RPMI8226 (cell line): Measurements from ENCODE around the gene TMEM53.

Experiments used
- DNase-seq: peaks from one replicate; pipeline ENCODE4 v3.0.0-alpha.2; 2015

Gene TMEM53

DNA sequence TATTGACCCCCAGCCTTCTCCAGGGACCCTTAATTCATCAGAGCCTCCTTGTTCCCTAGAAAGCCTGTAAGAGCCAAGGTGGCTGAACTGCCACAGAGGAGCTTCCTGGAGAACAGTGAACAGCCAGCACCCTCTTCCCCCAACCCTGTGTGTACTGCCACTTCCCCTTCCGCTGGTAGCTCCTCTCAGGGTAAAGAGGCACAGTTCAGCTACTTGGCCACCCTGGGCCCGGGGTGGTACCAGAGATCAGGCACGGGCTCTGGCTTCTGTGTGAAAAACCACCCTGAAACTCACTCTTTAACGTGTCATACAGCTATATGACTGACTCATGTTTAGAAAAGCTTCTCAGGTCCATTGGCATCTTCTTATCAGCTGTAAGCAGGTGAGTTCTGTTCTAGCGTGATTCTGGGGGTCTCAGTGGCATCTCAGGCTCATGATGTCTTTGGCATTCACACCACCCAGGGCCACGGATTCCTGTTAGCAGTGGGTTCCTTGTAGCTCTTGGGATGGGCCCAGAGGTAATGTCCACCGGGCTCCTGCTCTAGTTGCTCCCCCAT lies 22.6 kb upstream of the TMEM53 start:
- no peak for DNase-seq

DNA sequence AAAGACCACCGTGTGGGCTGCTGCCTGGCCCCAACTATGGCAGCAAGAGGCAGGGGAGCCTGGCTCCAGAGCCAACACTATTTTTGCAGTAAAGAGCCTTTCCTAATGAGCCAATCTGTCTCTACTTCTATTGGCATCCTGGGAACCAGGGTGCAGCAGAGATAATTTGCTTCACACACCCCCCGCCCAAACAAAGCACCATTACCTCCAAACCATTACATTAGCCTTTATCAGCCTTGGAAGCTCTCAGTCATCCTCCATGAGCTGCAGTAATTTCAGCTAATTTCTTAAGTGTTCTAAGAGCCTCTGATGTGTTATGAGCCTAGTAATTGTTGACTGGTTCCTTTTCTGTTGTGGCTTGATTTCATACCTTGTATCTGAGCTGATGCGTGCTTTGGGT lies 21.8 kb upstream of the TMEM53 start:
- no peak for DNase-seq

DNA sequence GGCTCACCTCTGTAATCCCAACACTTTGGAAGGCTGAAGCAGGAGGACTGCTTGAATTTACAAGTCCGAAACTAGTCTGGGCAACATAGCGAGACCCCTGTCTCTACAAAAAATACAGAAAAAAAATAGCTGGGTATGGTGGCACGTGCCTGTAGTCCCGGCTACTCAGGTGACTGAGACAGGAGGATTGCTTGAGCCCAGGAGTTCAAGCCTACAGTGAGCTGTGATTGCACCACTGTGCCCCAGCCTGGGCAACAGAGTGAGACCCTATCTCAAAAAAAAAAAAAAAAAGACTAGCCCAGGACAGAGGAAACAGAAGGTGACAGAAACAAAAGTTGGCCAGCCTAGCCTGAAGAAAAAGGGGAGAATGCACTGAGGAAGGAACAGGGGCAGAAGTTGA lies 21.4 kb upstream of the TMEM53 start:
- DNase-seq = no peak

DNA sequence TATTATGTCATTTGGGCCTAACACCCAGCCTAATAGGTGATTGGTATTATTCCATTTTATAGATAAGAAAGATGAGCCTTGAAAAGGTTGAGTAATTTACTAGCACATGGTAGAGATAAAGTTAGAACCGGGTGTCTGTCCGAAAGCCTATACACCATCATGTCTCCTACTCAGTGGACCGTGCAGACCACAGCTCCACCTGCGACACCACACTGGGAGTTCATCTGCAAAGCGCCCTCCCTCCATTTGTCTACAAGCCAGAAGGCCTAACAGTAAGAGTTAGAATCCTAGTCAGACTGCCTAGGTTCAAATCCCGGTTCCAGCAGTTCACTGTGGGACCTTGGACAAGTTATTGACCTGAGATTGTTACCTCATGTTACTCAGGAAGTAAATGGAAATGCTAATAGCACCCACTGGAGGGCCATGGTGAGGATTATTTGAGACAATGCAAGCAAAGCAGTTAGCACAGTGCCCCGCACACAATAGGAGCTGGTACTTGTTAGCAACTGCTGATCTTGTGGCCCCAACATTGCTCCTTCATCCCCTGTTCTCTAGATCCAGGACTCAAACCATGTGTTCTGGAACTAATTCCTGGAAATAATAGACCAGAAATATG lies 20.7 kb upstream of the TMEM53 start:
- DNase-seq = no peak

DNA sequence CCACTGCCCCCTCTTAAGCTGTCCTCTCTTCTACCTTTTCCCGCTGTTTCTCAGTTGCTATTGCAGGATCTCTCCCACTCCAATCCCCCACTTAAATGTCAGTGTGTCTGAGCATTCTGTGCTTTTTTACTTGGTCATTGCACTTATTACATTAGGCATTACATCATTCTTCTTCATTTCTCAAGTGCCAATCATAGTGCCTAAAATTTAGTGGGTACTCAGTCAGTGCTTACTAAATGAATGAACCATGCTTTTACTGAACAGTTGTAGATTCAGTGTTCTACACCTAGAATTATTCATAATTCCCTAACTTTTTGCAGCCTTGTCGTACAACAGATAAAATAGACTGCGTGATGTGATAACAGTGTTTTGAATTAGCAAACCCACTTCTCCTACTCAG lies 19.6 kb upstream of the TMEM53 start:
- no peak for DNase-seq

DNA sequence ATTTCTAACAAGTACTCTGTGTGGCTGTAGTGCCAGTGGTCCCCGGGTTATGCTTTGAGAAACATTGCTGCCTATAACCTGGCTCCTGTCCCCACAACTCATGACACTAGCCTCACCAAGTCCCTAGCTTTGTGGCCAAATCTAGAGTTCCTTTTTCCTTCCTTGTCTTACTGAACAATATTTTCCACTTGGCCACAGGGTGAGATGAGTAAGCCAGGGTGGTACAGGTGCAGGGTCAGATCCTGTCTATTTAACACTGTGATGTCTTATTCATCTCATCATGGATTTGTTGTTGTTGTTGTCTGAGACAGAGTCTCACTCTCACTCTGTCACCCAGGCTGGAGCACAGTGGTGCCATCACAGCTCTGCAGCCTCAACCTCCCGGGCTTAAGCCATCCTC lies 18.9 kb upstream of the TMEM53 start:
- DNase-seq = no peak

DNA sequence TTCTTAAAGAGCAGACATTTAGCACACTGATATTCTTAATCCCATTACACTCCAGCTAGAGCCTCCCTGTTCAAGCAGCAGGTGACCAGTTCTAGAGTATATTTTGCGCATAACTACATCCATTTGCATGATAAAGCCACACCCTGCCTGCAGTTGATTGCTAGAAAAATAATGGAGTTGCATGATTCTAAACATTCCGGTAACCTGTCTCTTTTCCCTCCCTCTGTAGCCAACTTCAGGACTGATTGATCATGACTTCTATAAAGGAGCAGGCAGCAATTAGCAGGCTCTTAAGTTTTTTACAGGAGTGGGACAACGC lies 15.1 kb upstream of the TMEM53 start:
- DNase-seq = no peak

DNA sequence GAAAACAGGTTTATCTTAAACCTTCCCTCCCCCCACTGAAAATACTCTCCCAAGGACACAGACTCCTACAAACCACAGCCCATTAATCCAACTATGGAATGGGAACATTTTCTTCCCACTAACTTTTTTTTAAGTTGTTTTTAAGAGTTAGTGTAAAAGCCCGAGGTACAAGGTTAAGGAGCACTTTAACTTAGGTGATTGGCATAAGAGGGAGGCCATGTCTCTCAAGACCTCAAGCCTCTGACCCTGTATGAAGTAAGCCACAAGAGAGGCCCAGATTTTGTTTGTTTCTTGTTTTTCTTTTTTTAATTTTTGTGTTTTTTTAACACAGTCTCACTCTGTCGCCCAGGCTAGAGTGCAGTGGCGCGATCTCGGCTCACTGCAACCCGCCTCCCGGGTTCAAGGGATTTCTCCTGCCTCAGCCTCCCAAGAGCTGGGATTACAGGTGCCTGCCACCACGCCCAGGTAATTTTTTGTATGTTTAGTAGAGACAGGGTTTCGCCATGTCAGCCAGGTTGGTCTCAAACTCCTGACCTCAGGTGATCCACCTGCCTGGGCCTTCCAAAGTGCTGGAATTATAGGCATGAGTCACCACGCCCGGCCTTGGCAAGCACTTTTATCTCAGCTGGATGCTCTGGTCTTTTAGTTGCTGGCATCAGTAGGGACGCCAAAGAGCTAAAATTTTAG lies 14.6 kb upstream of the TMEM53 start:
- no peak for DNase-seq

DNA sequence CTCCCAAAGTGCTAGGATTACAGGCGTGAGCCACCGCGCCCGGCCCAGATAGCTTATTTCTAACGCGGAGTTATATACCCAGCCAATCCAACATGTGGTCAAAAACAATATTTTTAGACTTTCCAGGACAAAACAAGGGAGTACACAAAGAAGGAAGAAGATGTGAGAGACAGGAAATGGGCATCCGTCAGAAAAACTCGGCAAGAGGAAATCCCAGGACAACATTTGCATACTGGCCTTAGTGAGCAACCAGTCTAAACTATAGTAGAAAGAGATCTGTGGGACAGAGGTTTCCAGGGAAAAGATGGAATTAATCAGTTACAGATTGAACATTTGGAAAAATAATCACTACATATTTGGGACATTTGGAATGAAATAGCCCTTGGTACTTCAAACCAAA lies 11.6 kb upstream of the TMEM53 start:
- DNase-seq = no peak

DNA sequence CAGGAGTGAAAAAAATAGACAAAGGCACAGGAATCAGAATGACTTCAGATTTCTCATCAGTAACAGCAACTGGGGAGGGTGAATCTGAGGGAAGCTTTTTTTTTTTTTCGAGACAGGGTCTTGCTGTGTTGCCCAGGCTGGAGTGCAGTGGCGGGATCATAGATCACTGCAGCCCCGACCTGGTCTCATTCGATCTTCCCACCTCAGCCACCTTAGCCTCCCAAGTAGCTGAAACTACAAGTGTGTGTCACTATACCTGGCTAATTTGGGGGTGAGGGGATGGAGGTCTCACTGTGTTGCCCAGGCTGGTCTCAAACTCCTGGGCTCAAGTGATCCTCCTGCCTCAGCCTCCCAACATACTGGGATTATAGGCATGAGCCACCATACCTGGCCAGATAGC lies 10.9 kb upstream of the TMEM53 start:
- DNase-seq = no peak

DNA sequence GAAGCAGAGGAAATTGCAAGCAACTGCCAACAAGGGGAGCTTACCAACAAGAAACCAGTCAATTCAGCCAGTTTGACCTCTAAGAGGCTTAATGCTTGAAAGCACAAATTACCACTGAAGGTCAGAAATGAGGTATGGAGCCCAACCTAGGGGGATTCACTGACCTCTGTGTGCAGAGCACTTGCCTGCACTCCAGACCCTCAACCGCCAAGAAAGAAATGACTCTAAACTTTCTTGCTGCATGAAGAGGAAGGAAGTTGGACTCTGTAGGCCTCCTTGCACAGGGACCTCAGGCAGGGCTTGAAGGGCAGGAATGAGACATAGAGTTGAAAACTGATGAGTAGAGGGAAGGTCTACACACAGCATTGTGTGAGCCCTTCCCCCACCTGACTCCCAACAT lies 10.2 kb upstream of the TMEM53 start:
- no peak for DNase-seq

DNA sequence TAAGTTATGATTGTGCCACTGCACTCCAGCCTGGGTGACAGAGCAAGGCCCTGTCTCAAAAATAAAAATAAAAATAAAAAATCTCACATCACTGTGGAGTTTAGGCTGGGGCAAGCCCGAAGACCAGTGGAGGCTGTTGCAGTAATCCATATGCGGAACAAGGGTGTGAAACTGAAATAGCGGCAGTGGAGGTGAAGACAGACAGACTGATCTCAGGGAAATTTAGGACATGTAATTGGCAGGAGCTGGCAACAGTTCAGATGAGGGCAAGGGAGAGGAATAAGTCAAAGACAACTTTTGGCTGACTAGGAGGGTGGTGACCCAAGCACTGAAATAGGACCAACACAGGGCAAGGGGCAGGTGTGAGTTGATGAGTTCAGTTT lies 8.6 kb upstream of the TMEM53 start:
- DNase-seq = no peak

DNA sequence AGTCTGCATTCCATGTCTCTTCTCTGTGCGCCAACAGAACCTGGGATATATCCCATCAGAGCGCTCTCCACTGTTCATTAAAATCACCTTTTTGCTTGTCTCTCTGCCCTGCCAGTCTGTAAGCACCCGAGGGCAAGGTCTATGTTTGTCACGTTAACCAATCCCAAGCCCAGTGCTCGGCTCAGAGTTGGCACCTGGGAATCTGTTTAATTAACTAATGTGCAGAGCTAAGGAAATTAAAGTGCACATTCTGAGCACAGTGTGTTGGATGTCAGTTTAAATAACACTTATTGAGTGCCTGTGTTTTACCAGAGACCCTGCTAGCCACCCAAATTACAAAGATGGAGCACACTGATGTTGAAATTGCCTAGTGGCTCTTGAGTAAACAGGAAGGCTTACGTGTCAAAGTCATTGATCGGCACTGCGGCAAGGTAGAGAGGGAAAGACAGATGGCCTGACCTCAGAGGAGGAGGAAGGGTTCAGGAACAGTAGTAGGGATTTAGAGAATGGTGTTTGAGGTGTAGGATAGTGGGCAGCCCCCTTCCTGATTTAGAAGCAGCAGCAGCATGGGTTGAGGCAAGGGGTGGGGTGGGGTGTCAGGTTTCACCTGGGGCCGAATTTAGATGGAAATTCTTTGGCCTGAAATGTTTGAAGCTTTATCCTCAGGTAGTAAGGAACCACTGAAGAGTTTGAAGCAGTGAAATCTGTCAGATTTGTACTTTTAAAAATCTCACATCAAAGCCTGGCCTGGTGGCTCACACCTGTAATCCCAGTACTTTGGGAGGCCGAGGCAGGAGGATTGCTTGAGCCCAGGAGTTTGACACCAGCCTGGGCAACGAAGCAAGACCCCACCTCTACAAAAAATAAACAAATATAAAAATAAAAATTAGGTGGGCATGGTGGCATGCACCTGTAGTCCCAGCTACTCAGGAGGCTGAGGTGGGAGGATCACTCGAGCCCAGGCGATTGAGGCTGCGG lies 7.9 kb upstream of the TMEM53 start:
- DNase-seq = no peak

DNA sequence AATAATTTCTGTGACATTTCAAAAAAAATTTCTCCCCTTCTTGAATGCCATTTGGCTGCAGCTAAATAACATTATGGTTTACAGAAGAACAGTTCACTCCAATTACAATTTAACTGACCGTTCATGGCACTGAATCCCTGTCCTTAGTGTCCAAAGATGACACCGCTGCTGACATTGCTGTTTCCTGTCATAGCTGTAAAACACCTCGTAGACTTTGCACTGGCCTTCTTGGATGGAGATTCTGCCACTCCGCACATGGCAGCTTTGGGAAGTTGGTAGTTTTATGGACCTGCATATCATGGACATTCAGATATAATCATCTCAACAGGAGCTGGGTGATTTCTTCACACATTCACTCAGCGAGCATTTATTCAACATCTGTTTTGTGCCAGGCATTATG lies 5.2 kb upstream of the TMEM53 start:
- no peak for DNase-seq

DNA sequence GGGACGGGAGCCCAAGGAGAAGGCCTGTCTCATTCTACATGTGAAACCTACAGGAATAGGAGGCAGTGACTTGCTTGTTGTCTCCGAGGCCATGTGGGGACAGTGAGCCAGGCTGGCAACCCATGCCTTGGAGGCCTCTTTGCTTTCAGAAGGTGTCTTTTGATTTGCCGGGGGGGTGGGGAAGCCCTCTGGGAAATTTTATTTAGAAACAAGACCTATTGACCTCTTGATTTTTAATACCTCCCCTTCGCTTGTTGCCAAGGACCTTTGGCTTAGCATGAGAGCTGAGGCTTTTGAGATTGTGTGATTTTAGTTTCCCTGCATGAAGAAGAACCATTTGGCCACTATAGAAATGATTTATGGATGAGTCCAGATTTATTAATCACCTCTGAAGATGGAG lies 4.3 kb upstream of the TMEM53 start:
- DNase-seq = peak; percentile 54

DNA sequence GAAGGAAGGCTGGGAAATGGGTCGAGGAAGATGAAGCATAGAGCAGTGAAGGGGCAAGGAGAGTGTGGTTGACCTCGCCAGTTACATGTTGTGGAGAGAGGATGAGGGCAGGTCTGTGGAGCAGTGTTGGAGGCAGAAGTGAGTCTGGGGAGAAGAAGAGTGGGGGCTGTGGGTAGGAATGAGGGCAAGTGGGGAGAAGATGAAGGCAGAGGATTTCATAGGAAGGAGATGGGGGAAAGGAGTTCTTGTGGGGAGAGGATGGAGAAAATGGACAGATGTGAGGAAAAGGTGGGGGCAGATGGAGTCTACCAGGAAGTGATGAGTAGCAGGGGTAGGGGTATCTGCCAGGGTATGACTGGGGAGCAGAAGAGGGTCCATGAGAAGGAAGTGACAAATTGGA lies 3.8 kb upstream of the TMEM53 start:
- DNase-seq = no peak

DNA sequence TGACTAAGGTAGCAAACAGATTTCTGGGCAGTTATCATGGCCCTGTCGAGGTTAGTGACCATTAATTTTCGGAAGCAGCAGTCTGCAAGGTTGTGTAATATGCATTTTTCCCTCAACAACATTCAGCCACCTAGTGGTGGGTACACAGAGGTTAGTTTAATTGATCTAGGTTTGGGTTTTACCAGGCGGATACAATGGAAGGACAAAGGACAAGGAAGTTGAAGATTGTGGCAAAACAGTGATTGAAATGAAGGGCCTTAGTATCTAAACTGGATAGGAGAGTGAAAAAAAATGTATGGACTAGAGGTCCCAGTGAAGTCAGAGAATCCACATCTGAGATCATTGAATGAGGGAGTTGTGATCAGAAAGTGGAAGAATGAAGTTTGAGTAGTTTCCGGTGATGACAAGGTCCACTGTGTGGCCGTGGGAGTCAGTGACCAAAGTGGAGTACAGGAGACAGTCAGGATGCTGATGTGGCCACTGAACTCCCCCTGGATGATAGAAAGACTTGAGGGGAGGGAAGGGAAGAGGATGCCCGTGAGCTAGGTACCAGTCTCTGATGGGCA lies 3.0 kb upstream of the TMEM53 start:
- DNase-seq = peak; percentile 76

DNA sequence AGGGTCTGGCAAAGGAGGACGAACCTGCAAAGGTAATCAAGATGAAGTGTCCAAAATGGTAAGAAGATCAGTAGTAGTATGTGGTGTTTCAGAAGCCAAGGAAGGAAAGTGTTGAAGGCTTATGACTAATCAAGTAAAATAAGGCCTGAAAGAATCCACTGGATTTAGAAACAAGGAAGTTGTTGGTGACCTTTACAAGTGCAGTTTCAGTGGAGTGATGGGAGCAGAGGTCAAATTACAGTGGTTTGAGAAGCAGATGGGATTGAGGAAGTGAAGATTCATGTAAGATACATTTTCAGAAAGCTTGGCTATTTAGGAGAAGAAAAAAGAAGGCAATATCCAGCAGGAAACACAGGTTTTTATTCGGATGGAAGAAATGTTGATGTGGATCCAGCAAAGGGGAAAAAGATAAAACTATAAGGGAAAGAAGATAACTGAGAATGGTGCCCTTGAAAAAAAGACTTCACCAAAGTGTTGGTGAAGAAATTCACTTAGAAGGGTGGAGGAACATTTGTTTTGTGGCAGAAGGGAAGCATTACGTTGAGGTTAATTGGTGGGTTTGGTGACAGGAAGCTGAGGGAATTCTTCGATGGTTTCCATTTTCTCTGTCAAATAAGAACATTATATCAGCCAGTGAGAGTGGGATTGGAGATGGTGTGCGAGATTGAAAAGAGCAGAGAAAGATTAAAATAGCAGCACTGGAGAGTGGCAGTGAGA lies 2.4 kb upstream of the TMEM53 start:
- DNase-seq = peak; percentile 77

DNA sequence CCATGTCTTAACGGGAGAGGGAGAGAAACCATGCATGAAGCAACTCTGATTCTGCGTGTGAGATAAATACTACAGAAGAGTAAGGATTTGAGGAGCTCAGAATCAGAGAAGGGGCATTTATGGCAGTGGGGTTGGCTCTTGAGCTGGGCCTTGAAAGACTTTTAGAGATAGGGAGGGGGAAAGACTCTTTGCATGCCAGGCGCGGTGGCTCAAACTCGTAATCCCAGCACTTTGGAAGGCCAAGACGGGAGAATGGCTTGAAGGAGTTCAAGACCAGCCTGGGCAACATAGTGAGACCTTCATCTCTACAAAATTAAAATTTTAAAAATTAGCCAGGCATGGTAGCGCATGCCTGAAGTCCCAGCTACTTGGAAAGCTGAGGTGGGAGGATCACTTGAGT lies 905 bp upstream of the TMEM53 start:
- DNase-seq = no peak

DNA sequence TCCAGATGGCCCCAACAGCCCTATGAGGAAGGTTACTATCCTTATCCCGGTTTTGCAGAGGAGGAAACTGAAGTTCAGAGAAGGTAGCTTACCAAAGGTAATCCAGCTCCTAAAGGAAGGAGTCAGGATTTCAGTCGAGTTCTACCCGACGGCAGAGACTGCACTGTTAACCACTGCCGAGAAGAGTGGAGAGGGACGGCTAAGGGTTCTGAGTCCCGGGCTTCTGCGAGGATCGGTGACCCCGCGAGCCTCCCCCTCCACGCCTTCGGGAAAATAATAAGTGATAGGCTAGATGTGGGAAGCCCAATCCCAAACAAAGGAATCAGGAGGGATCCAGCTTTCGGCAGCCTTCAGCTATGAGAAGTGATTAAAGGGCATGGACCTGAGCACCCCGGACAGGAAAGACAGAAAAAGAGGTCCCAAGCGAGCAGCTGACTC lies 587 bp downstream of the TMEM53 start:
- DNase-seq = no peak

DNA sequence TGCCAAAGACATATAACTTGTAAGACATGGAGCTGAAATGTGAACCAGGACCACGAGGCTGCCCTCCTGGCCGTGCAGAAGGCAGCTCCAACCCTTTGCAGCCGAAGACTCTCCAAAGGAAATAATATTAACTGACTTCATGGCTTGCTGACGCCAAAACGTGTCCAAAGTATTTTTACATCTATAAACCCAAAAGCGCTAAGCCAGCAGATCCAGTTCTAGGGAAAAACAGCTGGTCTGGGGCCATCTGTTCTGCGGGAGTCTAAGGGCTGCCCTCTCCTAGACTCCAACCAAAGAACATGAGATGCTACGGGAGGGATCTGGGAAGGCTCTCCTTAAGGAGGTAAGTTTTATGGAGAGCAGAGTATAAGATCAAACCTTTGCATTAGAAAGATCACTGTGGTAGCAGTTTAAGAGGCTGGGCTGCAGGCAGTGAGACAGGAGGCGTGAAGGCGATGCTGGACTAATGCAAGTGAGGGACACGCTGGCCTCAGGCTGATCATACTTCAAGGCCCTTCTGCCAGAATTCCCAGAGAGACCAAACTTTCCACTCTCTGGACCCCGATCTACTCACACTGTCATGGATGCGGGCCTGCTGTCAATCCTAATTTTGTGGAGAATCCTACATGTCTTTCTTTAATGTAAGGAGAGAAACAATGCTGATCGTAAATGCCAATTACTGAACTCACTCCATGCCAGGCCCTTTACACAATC lies 1.2 kb downstream of the TMEM53 start:
- DNase-seq = no peak
